PC-3 (cell line): ENCODE data around the gene ARHGAP23. TPM values are rescaled to one million over a fixed set of nuclear protein-coding genes. Genes with fewer than 3 reads are reported as not detected.
A peak's percentile ranks its signal among the peaks of the same experiment; 100 is the strongest.

Experiments used
- ATAC-seq: fragments of 200-7000 bp; cut with Tn5 transposase; 2 replicates; pipeline ENCODE4 v1.9.1; 2020; ENCODE audit warnings: mild to moderate bottlenecking, moderate library complexity
- BruUV-seq: library from RNA; stranded (reverse); fragments of 400-500 nt; replicated peaks from 2 replicates; lab custom pipeline; 2021; lab: Mats Ljungman, UMichigan
- CTCF ChIA-PET: fragments of 300-600 bp; sonication (Branson Sonifier 250); formaldehyde crosslinking; loops from one replicate; lab custom pipeline; 2022; ENCODE audit warnings: antibody characterized with exemption; lab: Charles Lee
- POLR2A ChIA-PET: fragments of 300-600 bp; sonication (Branson Sonifier 250); formaldehyde crosslinking; loops from one replicate; lab custom pipeline; 2022; ENCODE audit warnings: antibody characterized with exemption; ENCODE audit not compliant: unreplicated experiment; lab: Charles Lee
- DNase-seq: peaks from one replicate; pipeline ENCODE4 v3.0.0-alpha.2; 2015
- H2AFZ ChIP-seq: fragments of 300-600 bp; sonication (generic); 2 replicates; pipeline ENCODE4 v1.6.0; 2016; ENCODE audit warnings: antibody characterized with exemption, low read length
- H3F3A ChIP-seq: fragments of 300-600 bp; sonication (generic); one replicate; pipeline ENCODE4 v1.6.0; 2017; ENCODE audit warnings: antibody characterized with exemption, low read length, control low read depth, mild to moderate bottlenecking; ENCODE audit not compliant: unreplicated experiment
- H3K27ac ChIP-seq: fragments of 300-600 bp; sonication (generic); 2 replicates; pipeline ENCODE4 v1.5.1; 2016; ENCODE audit warnings: mild to moderate bottlenecking, low read length
- H3K27me3 ChIP-seq: fragments of 300-600 bp; sonication (generic); 2 replicates; pipeline ENCODE4 v1.6.1; 2016; ENCODE audit warnings: low read length, mixed read lengths
- H3K36me3 ChIP-seq: fragments of 300-600 bp; sonication (generic); 2 replicates; pipeline ENCODE4 v1.6.1; 2016; ENCODE audit warnings: low read depth, mixed run types, low read length, mixed read lengths
- H3K4me1 ChIP-seq: fragments of 300-600 bp; sonication (generic); 2 replicates; pipeline ENCODE4 v1.5.1; 2016; ENCODE audit warnings: low read length; ENCODE audit not compliant: insufficient read depth
- H3K4me2 ChIP-seq: fragments of 300-600 bp; sonication (generic); 2 replicates; pipeline ENCODE4 v1.6.0; 2016; ENCODE audit warnings: low read length
- H3K4me3 ChIP-seq: fragments of 300-600 bp; sonication (generic); 2 replicates; pipeline ENCODE4 v1.5.1; 2016; ENCODE audit warnings: mild to moderate bottlenecking, low read length, mixed read lengths
- H3K79me2 ChIP-seq: fragments of 300-600 bp; sonication (generic); 2 replicates; pipeline ENCODE4 v1.6.1; 2017; ENCODE audit warnings: low read length, mixed read lengths
- H3K9ac ChIP-seq: fragments of 300-600 bp; sonication (generic); 2 replicates; pipeline ENCODE4 v1.6.0; 2016; ENCODE audit warnings: mild to moderate bottlenecking, low read length
- H3K9me2 ChIP-seq: fragments of 300-600 bp; sonication (generic); replicated peaks from 2 replicates; pipeline ENCODE4 v1.6.1; 2016; ENCODE audit warnings: mixed run types, low read length, mixed read lengths
- H3K9me3 ChIP-seq: fragments of 300-600 bp; sonication (generic); 2 replicates; pipeline ENCODE4 v1.6.1; 2016; ENCODE audit warnings: low read length, mixed read lengths
- H4K20me1 ChIP-seq: fragments of 300-600 bp; sonication (generic); 2 replicates; pipeline ENCODE4 v1.6.1; 2016; ENCODE audit warnings: low read length, mixed read lengths
- EZH2 ChIP-seq: fragments of 300-600 bp; sonication (generic); IDR thresholded peaks from one replicate; pipeline ENCODE4 v1.6.1; 2017; ENCODE audit warnings: antibody characterized with exemption, mild to moderate bottlenecking, low read length; ENCODE audit not compliant: unreplicated experiment
- EZH2phosphoT487 ChIP-seq: fragments of 300-600 bp; sonication (generic); IDR thresholded peaks from 2 replicates; pipeline ENCODE4 v1.6.1; 2018; ENCODE audit warnings: mild to moderate bottlenecking, antibody characterized with exemption, low read length, borderline replicate concordance
- intact Hi-C: fragments of 100-400 bp; cut with micrococcal nuclease; formaldehyde crosslinking; loops from 2 replicates; pipeline ENCODE4 v1.9.0; 2023
- total RNA-seq: library from RNA; depleted of rRNA; stranded (reverse); fragments of >200 nt; gene quantifications from 2 replicates; pipeline ENCODE4 v1.2.3, GENCODE V29; 2014
- TF ChIP-seq, protein P1 (sequence below): fragments of 300-600 bp; sonication (generic); conservative IDR thresholded peaks from 2 replicates; pipeline ENCODE4 v1.5.1; 2017; ENCODE audit warnings: antibody characterized with exemption, low read depth, mild to moderate bottlenecking, low read length

The ARHGAP23 gene
- total RNA-seq, 1 experiment from 2014 or later: 9.0 TPM

- H3K79me2 ChIP-seq: no peaks in the 10 kb centered on the region
- H3F3A ChIP-seq: no peaks in the 10 kb centered on the region
- intact Hi-C loops: loop anchor here (1.0 kb wide), 2 partner anchors 26 to 109 kb away; no protein-coding TSS in a partner anchor
- peak overlapping the region; percentile 50; the same call in 1 of the 2 replicates for H3K4me3 ChIP-seq
- H4K20me1 ChIP-seq: no peaks in the 10 kb centered on the region
- BruUV-seq: no TSS peak
- ChIA-PET CTCF (interaction anchor here (0.6 to 1.4 kb wide), 8 partner anchors 23 to 272 kb away, joined by 3 to 36 read pairs (median 7); no protein-coding TSS in a partner anchor), POLR2A (interaction anchor here (0.6 kb wide), 1 partner anchor 37 kb away, joined by 3 read pairs; no protein-coding TSS in a partner anchor)
- TF ChIP-seq EZH2 (no peak), EZH2phosphoT487 (no peak)
- TF ChIP-seq, protein P1, sequence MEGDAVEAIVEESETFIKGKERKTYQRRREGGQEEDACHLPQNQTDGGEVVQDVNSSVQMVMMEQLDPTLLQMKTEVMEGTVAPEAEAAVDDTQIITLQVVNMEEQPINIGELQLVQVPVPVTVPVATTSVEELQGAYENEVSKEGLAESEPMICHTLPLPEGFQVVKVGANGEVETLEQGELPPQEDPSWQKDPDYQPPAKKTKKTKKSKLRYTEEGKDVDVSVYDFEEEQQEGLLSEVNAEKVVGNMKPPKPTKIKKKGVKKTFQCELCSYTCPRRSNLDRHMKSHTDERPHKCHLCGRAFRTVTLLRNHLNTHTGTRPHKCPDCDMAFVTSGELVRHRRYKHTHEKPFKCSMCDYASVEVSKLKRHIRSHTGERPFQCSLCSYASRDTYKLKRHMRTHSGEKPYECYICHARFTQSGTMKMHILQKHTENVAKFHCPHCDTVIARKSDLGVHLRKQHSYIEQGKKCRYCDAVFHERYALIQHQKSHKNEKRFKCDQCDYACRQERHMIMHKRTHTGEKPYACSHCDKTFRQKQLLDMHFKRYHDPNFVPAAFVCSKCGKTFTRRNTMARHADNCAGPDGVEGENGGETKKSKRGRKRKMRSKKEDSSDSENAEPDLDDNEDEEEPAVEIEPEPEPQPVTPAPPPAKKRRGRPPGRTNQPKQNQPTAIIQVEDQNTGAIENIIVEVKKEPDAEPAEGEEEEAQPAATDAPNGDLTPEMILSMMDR: no peak
- H3K9me2 ChIP-seq: no peaks in the 10 kb centered on the region
- H3K9ac ChIP-seq: no peak overlapping the region
- no peaks in the 10 kb centered on the region for H3K27me3 ChIP-seq
- no peak overlapping the region for H3K27ac ChIP-seq
- peak overlapping the region; percentile 83; the same call in 1 of the 2 replicates for H2AFZ ChIP-seq
- H3K4me2 ChIP-seq: peak overlapping the region; percentile 77; the same call in 1 of the 2 replicates
- no peaks in the 10 kb centered on the region for H3K9me3 ChIP-seq
- peaks cover 39% of the 10 kb centered on the region for H3K4me1 ChIP-seq
- ATAC-seq (no peak), DNase-seq (no peak)
- no peaks in the 10 kb centered on the region for H3K36me3 ChIP-seq
Measured at GRCh38 chr17:38558728-38559050, 130.4 kb downstream of the ARHGAP23 start.

DNA sequence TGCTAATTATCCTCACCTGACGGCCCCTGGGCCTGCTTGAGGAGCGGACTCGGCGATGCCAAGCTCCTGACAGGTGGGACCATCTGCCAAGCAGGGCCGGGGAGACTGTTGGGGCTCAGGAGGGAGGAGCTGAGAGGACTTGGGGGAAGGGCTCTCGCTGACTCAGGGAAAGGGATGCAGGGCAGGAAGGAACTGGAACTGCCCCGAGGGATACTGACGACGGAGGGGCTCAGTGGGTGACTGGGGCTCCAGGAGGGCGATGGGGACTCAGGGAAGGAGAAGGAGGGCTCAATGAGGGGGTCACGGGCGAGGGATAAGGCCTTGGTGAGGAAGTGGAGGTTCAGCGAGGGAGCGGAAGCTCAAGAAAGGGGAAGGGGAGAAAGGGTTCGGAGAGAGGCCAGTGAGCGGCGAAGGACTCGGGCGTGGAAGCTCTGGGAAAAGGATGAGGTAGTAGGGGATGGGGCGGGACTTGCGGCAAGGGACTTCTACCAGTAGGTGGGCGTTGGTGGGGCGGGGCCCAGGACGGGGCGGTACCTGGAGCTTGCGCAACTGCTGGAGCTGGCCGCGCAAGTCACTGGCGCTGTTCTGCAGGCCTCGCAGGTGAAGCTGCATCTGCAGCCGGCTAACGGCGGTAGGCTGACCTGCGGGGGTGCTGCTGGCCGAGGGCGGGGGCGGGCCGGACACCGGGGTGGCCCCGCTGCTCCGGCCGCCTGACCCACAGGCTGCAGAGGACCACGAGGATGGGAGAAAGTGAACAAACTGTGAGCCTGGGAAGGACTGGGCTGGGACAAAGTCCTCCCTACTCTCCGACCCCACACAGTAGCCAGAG, 131.0 kb downstream of the ARHGAP23 start:
- H3K27ac ChIP-seq: no peak overlapping the region
- no peak for TF ChIP-seq EZH2phosphoT487
- TF ChIP-seq EZH2: no peak
- H3K4me2 ChIP-seq: no peak overlapping the region
- no peaks in the 10 kb centered on the region for H3F3A ChIP-seq
- H4K20me1 ChIP-seq: no peaks in the 10 kb centered on the region
- no peak for DNase-seq
- peaks cover 36% of the 10 kb centered on the region for H3K4me1 ChIP-seq
- no peaks in the 10 kb centered on the region for H3K9me3 ChIP-seq
- no TSS peak for BruUV-seq
- H3K4me3 ChIP-seq: no peak overlapping the region
- no peaks in the 10 kb centered on the region for H3K36me3 ChIP-seq
- H2AFZ ChIP-seq: no peak overlapping the region
- ChIA-PET POLR2A (no interaction called here), CTCF (no interaction called here)
- no peak for ATAC-seq
- H3K9ac ChIP-seq: no peak overlapping the region
- intact Hi-C loops: no loop called here
- no peaks in the 10 kb centered on the region for H3K27me3 ChIP-seq
- H3K79me2 ChIP-seq: no peaks in the 10 kb centered on the region
- H3K9me2 ChIP-seq: no peaks in the 10 kb centered on the region

DNA sequence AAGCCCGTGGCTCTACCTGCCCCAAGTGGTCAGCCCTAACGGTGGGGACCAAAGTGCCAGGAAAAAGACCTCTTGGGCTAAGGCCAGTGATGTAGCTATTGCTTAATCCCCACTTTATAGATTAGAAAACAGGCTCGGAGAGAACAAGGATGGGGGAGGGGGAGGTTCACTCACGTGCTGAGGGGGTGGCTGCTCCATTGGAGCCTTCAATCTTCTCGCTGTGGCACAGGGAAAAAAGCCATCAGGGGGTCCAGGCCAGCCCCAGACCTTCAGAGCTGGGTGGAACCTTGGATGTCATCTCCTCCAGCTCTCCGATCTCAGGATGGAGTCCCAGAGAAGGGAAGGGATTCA, 131.6 kb downstream of the ARHGAP23 start:
- intact Hi-C loops: no loop called here
- Histone ChIP-seq H3K9me2 (no peaks in the 10 kb centered on the region), H4K20me1 (no peaks in the 10 kb centered on the region), H3K4me1 (peaks cover 30% of the 10 kb centered on the region), H3K4me2 (no peak overlapping the region), H3K79me2 (no peaks in the 10 kb centered on the region), H3K9me3 (no peaks in the 10 kb centered on the region), H3F3A (no peaks in the 10 kb centered on the region), H3K36me3 (no peaks in the 10 kb centered on the region), H3K27me3 (no peaks in the 10 kb centered on the region), H2AFZ (no peak overlapping the region), H3K4me3 (no peak overlapping the region), H3K9ac (no peak overlapping the region), H3K27ac (no peak overlapping the region)
- DNase-seq: no peak
- BruUV-seq: no TSS peak
- POLR2A ChIA-PET: no interaction called here
- CTCF ChIA-PET: no interaction called here
- no peak for TF ChIP-seq EZH2
- TF ChIP-seq, protein P1: no peak
- TF ChIP-seq EZH2phosphoT487: no peak
- no peak for ATAC-seq
